GM12878 (cell line): ENCODE measurements around the gene KIRREL1. TPM values are rescaled to one million over a fixed set of nuclear protein-coding genes. Genes with fewer than 3 reads are reported as not detected.

Experiments
- ATAC-seq: fragments of 200-7000 bp; cut with Tn5 transposase; 3 replicates; pipeline ENCODE4 v1.9.1; 2020; ENCODE audit warnings: mild to moderate bottlenecking, moderate library complexity
- BruUV-seq: library from RNA; stranded (reverse); fragments of 400-500 nt; replicated peaks from 2 replicates; lab custom pipeline; 2021; lab: Mats Ljungman, UMichigan
- CTCF ChIA-PET: fragments of 300-600 bp; sonication (Branson Sonifier 250); formaldehyde crosslinking; extraction: SDS; loops from one replicate; lab custom pipeline; 2021; ENCODE audit warnings: inconsistent platforms; lab: Yijun Ruan, JAX
- POLR2A ChIA-PET: fragments of 350-600 bp; formaldehyde crosslinking; extraction: SDS; loops from one replicate; lab custom pipeline; 2021; ENCODE audit warnings: inconsistent platforms; lab: Charles Lee
- RAD21 ChIA-PET: fragments of 300-600 bp; sonication (Branson Sonifier 250); formaldehyde crosslinking; loops from one replicate; lab custom pipeline; 2023; ENCODE audit warnings: antibody characterized with exemption; ENCODE audit not compliant: unreplicated experiment; lab: Charles Lee
- SMC1A ChIA-PET: fragments of 300-600 bp; sonication (Branson Sonifier 250); formaldehyde crosslinking; loops from one replicate; lab custom pipeline; 2023; ENCODE audit not compliant: unreplicated experiment, uncharacterized antibody; lab: Charles Lee
- DNase-seq: peaks from one replicate; pipeline ENCODE4 v3.0.0-alpha.2; 2011; ENCODE audit warnings: low read depth, low spot score
- FAIRE-seq: peaks from 3 replicates; lab custom pipeline; 2011; peaks lifted over from hg19 to GRCh38; lab: Jason Lieb, UNC
- H2AFZ ChIP-seq: 2 replicates; pipeline ENCODE4 v1.6.0; 2011; ENCODE audit warnings: low read depth, low read length, control low read depth; ENCODE audit not compliant: control insufficient read depth
- H3K27ac ChIP-seq: 2 replicates; pipeline ENCODE4 v1.5.1; 2011; ENCODE audit warnings: control low read depth; ENCODE audit not compliant: control insufficient read depth, insufficient read depth
- H3K27me3 ChIP-seq, 2 experiments: replicated peaks in 1 of 2; 2 replicates each; pipeline versions ENCODE4 v1.6.0 to v1.6.1; 2011; ENCODE audit warnings: low read length in 1 of 2; ENCODE audit not compliant: control insufficient read depth in 2 of 2, insufficient read depth in 2 of 2
- H3K36me3 ChIP-seq, 2 experiments: 2 replicates each; pipeline ENCODE4 v1.5.1; 2011; ENCODE audit warnings: low read length in 1 of 2; ENCODE audit not compliant: control insufficient read depth in 2 of 2, insufficient read depth in 2 of 2
- H3K4me1 ChIP-seq: 2 replicates; pipeline ENCODE4 v1.6.1; 2011; ENCODE audit warnings: mild to moderate bottlenecking, low read length, moderate library complexity, mixed read lengths; ENCODE audit not compliant: control insufficient read depth, insufficient read depth
- H3K4me2 ChIP-seq: 2 replicates; pipeline ENCODE4 v1.6.0; 2011; ENCODE audit warnings: control low read depth; ENCODE audit not compliant: control insufficient read depth, insufficient read depth
- H3K4me3 ChIP-seq: fragments of 200-600 bp; sonication (generic); 2 replicates; pipeline ENCODE4 v1.5.1; 2016
- H3K79me2 ChIP-seq: 2 replicates; pipeline ENCODE4 v1.6.0; 2011; ENCODE audit warnings: low read length; ENCODE audit not compliant: control insufficient read depth, insufficient read depth
- H3K9ac ChIP-seq: 2 replicates; pipeline ENCODE4 v1.8.0; 2011; ENCODE audit warnings: low read length, control low read depth, mixed read lengths; ENCODE audit not compliant: control insufficient read depth, insufficient read depth
- H3K9me3 ChIP-seq: replicated peaks from 3 replicates; pipeline ENCODE4 v1.5.1; 2011; ENCODE audit warnings: mild to moderate bottlenecking, low read length; ENCODE audit not compliant: control insufficient read depth, insufficient read depth
- H4K20me1 ChIP-seq: 2 replicates; pipeline ENCODE4 v1.6.0; 2011; ENCODE audit not compliant: control insufficient read depth, insufficient read depth
- ATF3 ChIP-seq: IDR thresholded peaks from 2 replicates; pipeline ENCODE4 v1.6.1; 2011; ENCODE audit warnings: low read depth, mild to moderate bottlenecking, low read length, moderate library complexity, borderline replicate concordance; ENCODE audit errors: extremely low read depth
- BMI1 ChIP-seq: fragments of 450-650 bp; IDR thresholded peaks from 2 replicates; pipeline ENCODE4 v1.6.1; 2016; ENCODE audit warnings: mild to moderate bottlenecking, moderate library complexity, borderline replicate concordance
- CBX5 ChIP-seq: sonication (generic); IDR thresholded peaks from 2 replicates; pipeline ENCODE4 v1.6.1; 2016; ENCODE audit warnings: low read depth, moderate library complexity, mild to moderate bottlenecking, inconsistent platforms
- E2F4 ChIP-seq: IDR thresholded peaks from 2 replicates; pipeline ENCODE4 v1.6.1; 2012; ENCODE audit warnings: low read depth, low read length, improper control_type of control experiment
- IRF3 ChIP-seq: fragments of 450-650 bp; IDR thresholded peaks from 2 replicates; pipeline ENCODE4 v1.6.1; 2014; ENCODE audit warnings: mild to moderate bottlenecking
- IRF5 ChIP-seq: fragments of 450-650 bp; IDR thresholded peaks from 2 replicates; pipeline ENCODE4 v1.6.1; 2017; ENCODE audit warnings: borderline replicate concordance
- MYC ChIP-seq: IDR thresholded peaks from 2 replicates; pipeline ENCODE4 v1.6.1; 2011; ENCODE audit warnings: mild to moderate bottlenecking, low read length, moderate library complexity, inconsistent platforms; ENCODE audit not compliant: insufficient read depth, insufficient replicate concordance, insufficient read length, severe bottlenecking
- NBN ChIP-seq: fragments of 450-650 bp; IDR thresholded peaks from 2 replicates; pipeline ENCODE4 v1.6.1; 2016
- NFIC ChIP-seq: IDR thresholded peaks from 2 replicates; pipeline ENCODE4 v1.6.1; 2012; ENCODE audit warnings: low read depth, mild to moderate bottlenecking, inconsistent platforms, low read length, moderate library complexity
- NFXL1 ChIP-seq: fragments of 450-650 bp; IDR thresholded peaks from 2 replicates; pipeline ENCODE4 v1.6.1; 2017; ENCODE audit warnings: antibody characterized with exemption, mild to moderate bottlenecking, borderline replicate concordance
- NKRF ChIP-seq: fragments of 450-650 bp; conservative IDR thresholded peaks from 2 replicates; pipeline ENCODE4 v1.6.1; 2017; ENCODE audit warnings: mild to moderate bottlenecking, moderate library complexity
- PAX5 ChIP-seq: IDR thresholded peaks from 2 replicates; pipeline ENCODE4 v1.6.1; 2011; ENCODE audit warnings: low read depth, low read length, borderline replicate concordance
- PKNOX1 ChIP-seq: fragments of 450-650 bp; IDR thresholded peaks from 2 replicates; pipeline ENCODE4 v1.6.1; 2016; ENCODE audit warnings: mild to moderate bottlenecking
- RAD51 ChIP-seq: fragments of 450-650 bp; IDR thresholded peaks from 2 replicates; pipeline ENCODE4 v1.6.1; 2016; ENCODE audit warnings: moderate library complexity, mild to moderate bottlenecking, inconsistent platforms
- SMAD5 ChIP-seq: IDR thresholded peaks from 2 replicates; pipeline ENCODE4 v1.6.1; 2016; ENCODE audit warnings: antibody characterized with exemption, low read depth
- SUZ12 ChIP-seq: fragments of 200-600 bp; sonication (generic); IDR thresholded peaks from one replicate; pipeline ENCODE4 v1.6.1; 2018; ENCODE audit warnings: antibody characterized with exemption, mild to moderate bottlenecking; ENCODE audit not compliant: unreplicated experiment
- WGBS: methylation state at CpG from one replicate; pipeline ENCODE4 v1.1.6; 2016; ENCODE audit warnings: low lambda C conversion rate; ENCODE audit not compliant: insufficient replicate concordance, insufficient coverage; ENCODE audit errors: missing lambda C conversion rate; 5-methylcytosine and 5-hydroxymethylcytosine counted together
- in situ Hi-C: fragments of 300-500 bp; cut with MboI; formaldehyde crosslinking; loops from 9 replicates; pipeline ENCODE4 v1.14.3; 2018; ENCODE audit warnings: mixed read lengths
- intact Hi-C: fragments of 100-400 bp; cut with micrococcal nuclease; formaldehyde crosslinking; loops from one replicate; pipeline ENCODE4 v1.14.2; 2022; ENCODE audit not compliant: unreplicated experiment
- polyA plus RNA-seq, 11 experiments: library from polyadenylated mRNA; depleted of rRNA in 4 of 11; unstranded in 6 of 11; stranded (reverse) in 5 of 11; fragments of >200 nt; fragmentation: Nextera tagmentation in 4 of 11; fragmentation: Illumina TruSeq in 1 of 11; extraction: Ambion mirVana in 4 of 11; extraction: Trizol in 1 of 11; gene quantifications; 1 replicate in 1 of 11; 2 replicates in 10 of 11; pipeline versions ENCODE4 v1.2.1 to v1.2.3, GENCODE V29; 2011 to 2016; ENCODE audit warnings: inconsistent platforms in 2 of 11, missing spikeins in 2 of 11, low read depth in 1 of 11
- total RNA-seq, 4 experiments: library from RNA; depleted of rRNA in 3 of 4; stranded (reverse); fragments of >200 nt in 3 of 4; fragmentation: Illumina TruSeq in 1 of 4; extraction: Trizol in 1 of 4; gene quantifications; 2 replicates each; pipeline versions ENCODE4 v1.2.1 to v1.2.3, GENCODE V29; 2013 to 2021

KIRREL1 gene
- total and polyA plus RNA-seq, 10 of the 15 experiments (the other 5 are each of a cell fraction or from before 2014, with no cell fraction given), result 0.15 TPM; not detected in 9

GRCh38 chr1:158048371-158049067, 55.1 kb downstream of the KIRREL1 start:
- Histone ChIP-seq H3K4me3 (no peak overlapping the region), H3K36me3 (no peaks in the 10 kb centered on the region), H3K27me3 (peaks cover 0 to 5% of the 10 kb centered on the region in 2 experiments; a peak in 1 of 4 replicates), H3K9ac (no peak overlapping the region), H4K20me1 (no peaks in the 10 kb centered on the region; the same call in 1 of the 2 replicates), H3K79me2 (no peaks in the 10 kb centered on the region), H3K4me2 (no peak overlapping the region), H2AFZ (no peak overlapping the region), H3K9me3 (no peaks in the 10 kb centered on the region), H3K4me1 (no peaks in the 10 kb centered on the region), H3K27ac (no peak overlapping the region)
- ChIA-PET CTCF (interaction anchor here (1.1 kb wide), 1 partner anchor 57 kb away, joined by 3 read pairs; no protein-coding TSS in a partner anchor), SMC1A (no interaction called here), RAD21 (no interaction called here), POLR2A (no interaction called here)
- ATAC-seq (no peak), FAIRE-seq (no peak), DNase-seq (no peak)
- WGBS, result 21% methylated on average over 8 of the region's 8 CpGs
- no TSS peak for BruUV-seq
- in situ Hi-C loops, result no loop called here
- intact Hi-C loops, result no loop called here
- no peak for TF ChIP-seq E2F4
- TF ChIP-seq IRF3, result no peak
- TF ChIP-seq SMAD5, result no peak
- no peak for TF ChIP-seq ATF3
- TF ChIP-seq IRF5, result no peak
- no peak for TF ChIP-seq NKRF
- no peak for TF ChIP-seq NFXL1
- no peak for TF ChIP-seq NFIC
- no peak for TF ChIP-seq PAX5
- no peak for TF ChIP-seq SUZ12
- no peak for TF ChIP-seq BMI1
- no peak for TF ChIP-seq MYC
- TF ChIP-seq PKNOX1, result no peak
- TF ChIP-seq CBX5, result no peak
- TF ChIP-seq RAD51, result no peak
- TF ChIP-seq NBN, result no peak
